LNCaP clone FGC (cell line): ENCODE data around the gene ATP5MK.
"Not testable (repeated sequence)": the region's sequence is repeated elsewhere in the genome, so short reads cannot be mapped to it uniquely, and the experiment has no call there.

Experiments
- DNase-seq: peaks from one replicate; pipeline ENCODE4 v3.0.0-alpha.2; 2011; ENCODE audit warnings: low read depth
- H3K4me3 ChIP-seq: 2 replicates; pipeline ENCODE4 v1.5.1; 2011; ENCODE audit warnings: mild to moderate bottlenecking, low read depth, low read length, control low read depth
- CTCF ChIP-seq: IDR thresholded peaks from 2 replicates; pipeline ENCODE4 v1.5.1; 2012; ENCODE audit warnings: mild to moderate bottlenecking; ENCODE audit not compliant: control insufficient read depth, insufficient read depth; ENCODE audit errors: extremely low read depth

Gene ATP5MK

GRCh38 chr10:103367782-103368518 lies 28.3 kb downstream of the ATP5MK start, which contains the start of gene TAF5:
Gene TAF5 (plus strand): TSS chr10:103367976. CDS start chr10:103367990, 14 bp downstream.
- H3K4me3 ChIP-seq: peak within 1 kb of the TSS; percentile 87
- DNase-seq: peak; percentile 90
- no peak for TF ChIP-seq CTCF

- no peak for TF ChIP-seq CTCF
- DNase-seq: no peak
Measured at GRCh38 chr10:103367379-103367781, 28.9 kb downstream of the ATP5MK start.

DNA sequence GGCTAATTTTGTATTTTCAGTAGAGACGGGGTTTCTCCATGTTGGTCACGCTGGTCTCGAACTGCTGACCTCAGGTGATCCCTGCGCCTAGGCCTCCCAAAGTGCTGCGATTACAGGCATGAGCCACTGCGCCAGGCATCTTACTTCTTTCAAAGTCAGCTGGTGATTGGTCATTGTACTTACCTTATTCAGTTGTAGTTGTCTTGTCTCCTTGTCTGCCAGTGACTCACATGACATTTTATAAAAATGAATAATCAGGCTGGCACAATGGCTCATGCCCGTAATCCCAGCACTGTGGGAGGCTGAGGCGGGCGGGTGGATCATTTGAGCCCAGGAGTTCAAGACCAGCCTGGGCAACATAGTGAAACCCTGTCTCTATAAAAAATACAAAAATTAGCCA lies 35.5 kb downstream of the ATP5MK start:
- not testable (repeated sequence) for DNase-seq, H3K4me3 ChIP-seq

More at GRCh38 chr10:103367379-103367781, 28.9 kb downstream of the ATP5MK start:
- peak overlapping the region; percentile 87 for H3K4me3 ChIP-seq

GRCh38 chr10:103359493-103359892 lies 36.8 kb downstream of the ATP5MK start:
- not testable (repeated sequence) for H3K4me3 ChIP-seq, DNase-seq

DNA sequence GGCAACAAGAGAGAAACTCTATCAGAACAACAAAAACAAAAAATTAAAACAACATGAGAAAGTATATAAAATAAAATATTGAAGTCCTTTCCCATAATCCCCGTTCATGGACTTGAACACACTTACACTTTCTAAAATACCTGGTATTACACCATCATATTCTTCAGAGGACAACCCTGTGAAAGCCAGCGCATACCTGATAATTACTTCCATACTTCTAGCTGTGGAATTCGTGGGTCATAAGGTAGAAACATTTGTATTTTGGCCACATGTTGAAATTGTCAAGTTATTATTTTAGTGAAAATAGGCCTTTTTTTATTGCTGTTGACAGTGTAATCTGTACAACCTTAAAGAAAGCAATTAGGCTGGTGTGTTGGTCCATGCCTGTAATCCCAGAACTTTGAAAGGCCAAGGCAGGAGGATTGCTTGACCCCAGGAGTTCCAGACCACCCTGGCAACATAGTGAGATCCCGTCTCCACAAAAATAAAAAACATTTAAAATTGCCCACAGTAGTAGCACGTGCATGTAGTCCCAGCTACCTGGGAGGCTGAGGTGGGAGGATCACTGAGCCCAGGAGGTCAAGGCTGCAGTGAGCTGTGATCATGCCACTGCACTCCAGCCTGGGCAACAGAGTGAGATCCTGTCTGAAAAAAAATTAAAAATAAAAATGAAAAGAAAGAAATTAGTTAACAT lies 40.2 kb downstream of the ATP5MK start:
- H3K4me3 ChIP-seq: no peak overlapping the region

GRCh38 chr10:103354567-103354966 lies 41.7 kb downstream of the ATP5MK start:
- DNase-seq, H3K4me3 ChIP-seq: not testable (repeated sequence)

More for the DNA sequence above, 40.2 kb downstream of the ATP5MK start:
- TF ChIP-seq CTCF: no peak
- no peak for DNase-seq

DNA sequence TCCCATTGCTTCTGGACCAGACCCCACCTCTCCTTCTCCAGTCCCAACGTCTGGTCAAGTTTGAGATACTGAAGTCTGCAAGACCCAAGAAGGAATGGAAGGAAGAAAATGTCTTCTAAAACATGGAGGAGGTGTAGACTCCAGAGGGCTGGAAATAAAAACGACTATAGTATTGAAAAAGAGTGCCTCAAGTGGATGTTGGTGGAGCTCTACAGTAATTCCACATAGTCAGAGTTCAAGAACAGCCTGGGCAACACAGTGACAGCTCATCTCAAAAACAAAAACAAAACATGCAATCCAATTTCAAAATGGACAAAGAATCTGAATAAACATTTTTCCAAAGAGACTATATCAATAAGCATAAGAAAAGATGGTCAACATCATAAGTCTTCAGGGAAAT lies 43.0 kb downstream of the ATP5MK start:
- no peak overlapping the region for H3K4me3 ChIP-seq
- TF ChIP-seq CTCF: no peak
- DNase-seq: no peak

DNA sequence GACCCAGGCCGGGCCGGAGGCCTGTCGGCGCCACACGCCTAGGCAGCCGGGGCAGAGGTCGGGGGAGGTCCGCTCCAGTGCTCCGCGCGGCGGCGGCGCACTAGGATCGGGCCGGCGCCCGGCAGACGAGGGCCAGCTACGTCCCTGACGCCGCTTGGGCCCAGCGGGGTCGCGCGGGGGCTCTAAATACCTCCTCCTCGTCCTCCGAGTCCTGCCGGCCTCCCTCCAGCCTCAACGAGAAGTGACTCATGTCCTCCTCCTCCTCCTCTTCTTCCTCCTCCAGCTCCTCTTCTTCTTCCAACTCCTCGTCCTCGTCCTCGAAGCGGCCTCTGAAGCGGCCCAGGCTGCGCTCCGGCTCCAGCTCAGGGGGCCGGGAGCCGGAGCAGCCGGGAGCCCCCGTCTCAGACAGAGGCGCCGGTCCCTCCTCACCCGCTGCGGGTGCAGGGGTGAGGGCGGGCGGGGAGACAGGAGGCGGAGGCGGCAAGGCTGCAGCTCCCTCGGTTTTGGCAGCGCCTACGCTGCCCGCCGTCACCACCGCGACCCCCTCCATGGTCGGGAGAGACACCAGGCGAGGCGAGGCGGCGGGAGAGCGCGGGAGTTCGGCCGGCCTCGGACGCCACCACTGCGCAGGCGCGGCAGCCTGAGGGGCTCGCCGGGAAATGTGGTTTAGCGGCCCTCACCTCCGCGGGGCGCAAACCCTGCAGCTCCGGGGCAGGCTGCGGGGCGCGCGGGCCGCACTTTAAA lies 45.6 kb downstream of the ATP5MK start, which contains the start of gene PCGF6:
PCGF6 (minus strand) TSS at position 624 of the 744 bp plus-strand sequence; CDS start at position 550, 74 bp downstream.
- 0 out of 2 replicates have a peak, but pooled peaks have one; percentile 9 for TF ChIP-seq CTCF
- peak within 1 kb of the TSS; percentile 70 for H3K4me3 ChIP-seq
- DNase-seq: no peak
